Cardiac muscle cell (in vitro differentiated cells and primary cell): Measurements from ENCODE around the gene TMEM126A. TPM values are rescaled to one million over a fixed set of nuclear protein-coding genes. Genes with fewer than 3 reads are reported as not detected.
A peak's percentile ranks its signal among the peaks of the same experiment; 100 is the strongest.

Experiments used
- DNase-seq, 2 donors: peaks; one replicate each; pipeline versions ENCODE4 v3.0.0 to v3.0.0-alpha.2; 2010 to 2017; ENCODE audit warnings: low read depth in 1 of 2, low spot score in 1 of 2
- H3K27ac ChIP-seq: fragments of 200-600 bp; sonication (generic); 2 replicates; pipeline ENCODE4 v1.5.1; 2016
- H3K27me3 ChIP-seq: fragments of 200-600 bp; sonication (generic); 2 replicates; pipeline ENCODE4 v1.6.0; 2016; ENCODE audit warnings: control low read depth
- H3K36me3 ChIP-seq: fragments of 200-600 bp; sonication (generic); 2 replicates; pipeline ENCODE4 v1.5.1; 2016; ENCODE audit warnings: control low read depth
- H3K4me1 ChIP-seq: fragments of 200-600 bp; sonication (generic); 2 replicates; pipeline ENCODE4 v1.8.1; 2017; ENCODE audit warnings: low read depth, mild to moderate bottlenecking, mixed run types
- H3K4me3 ChIP-seq: fragments of 200-600 bp; sonication (generic); 2 replicates; pipeline ENCODE4 v1.5.1; 2016; ENCODE audit warnings: mild to moderate bottlenecking
- H3K9me3 ChIP-seq: fragments of 200-600 bp; sonication (generic); 2 replicates; pipeline ENCODE4 v1.5.1; 2017; ENCODE audit warnings: low read depth, mild to moderate bottlenecking, control low read depth
- CTCF ChIP-seq: IDR thresholded peaks from 2 replicates; pipeline ENCODE4 v1.5.1; 2012; ENCODE audit warnings: low read depth, mild to moderate bottlenecking, low read length
- polyA plus RNA-seq: library from polyadenylated mRNA; unstranded; fragments of >200 nt; fragmentation: Nextera tagmentation; extraction: Ambion mirVana; gene quantifications from 2 replicates; pipeline ENCODE4 v1.2.1, GENCODE V29; 2016
- total RNA-seq: library from RNA; depleted of rRNA; stranded (reverse); fragments of >200 nt; gene quantifications from 2 replicates; pipeline ENCODE4 v1.2.3, GENCODE V29; 2016

TMEM126A gene
- total and polyA plus RNA-seq, 2 experiments from 2014 or later: 13.1 to 42.9 TPM

GRCh38 chr11:85663080-85663752, 15.4 kb downstream of the TMEM126A start:
- H3K4me1 ChIP-seq: peaks cover 27% of the 10 kb centered on the region
- H3K36me3 ChIP-seq: peaks cover 29% of the 10 kb centered on the region
- H3K4me3 ChIP-seq: peak overlapping the region; percentile 65
- H3K27me3 ChIP-seq: no peaks in the 10 kb centered on the region
- H3K27ac ChIP-seq: peak overlapping the region; percentile 96
- no peaks in the 10 kb centered on the region for H3K9me3 ChIP-seq
- TF ChIP-seq CTCF: no peak
- no peak for DNase-seq

- Histone ChIP-seq H3K27me3 (no peaks in the 10 kb centered on the region), H3K9me3 (no peaks in the 10 kb centered on the region), H3K27ac (peak overlapping the region; percentile 96), H3K36me3 (peaks cover 23% of the 10 kb centered on the region), H3K4me3 (peak overlapping the region; percentile 65), H3K4me1 (peaks cover 27% of the 10 kb centered on the region)
- peak; percentile 36 for TF ChIP-seq CTCF
- peak; percentile 53 to 88 for DNase-seq
Observed at GRCh38 chr11:85663753-85664614, 16.2 kb downstream of the TMEM126A start.

- Histone ChIP-seq H3K27me3 (no peaks in the 10 kb centered on the region), H3K4me1 (peaks cover 27% of the 10 kb centered on the region), H3K36me3 (peaks cover 14% of the 10 kb centered on the region), H3K27ac (peak within 1 kb of the TSS; percentile 96), H3K9me3 (no peaks in the 10 kb centered on the region), H3K4me3 (peak within 1 kb of the TSS; percentile 65)
- peak; percentile 96 for DNase-seq
- TF ChIP-seq CTCF: no peak
Observed at GRCh38 chr11:85664615-85665481, 17.1 kb downstream of the TMEM126A start, which contains the start of gene CREBZF. CREBZF (minus strand) TSS chr11:85665129; CDS start chr11:85664875, 254 bp downstream.

GRCh38 chr11:85665733-85666132, 18.0 kb downstream of the TMEM126A start:
- Histone ChIP-seq H3K4me3 (no peak overlapping the region), H3K36me3 (peaks cover 7% of the 10 kb centered on the region), H3K27ac (peak overlapping the region; percentile 96), H3K27me3 (no peaks in the 10 kb centered on the region), H3K4me1 (peaks cover 24% of the 10 kb centered on the region), H3K9me3 (no peaks in the 10 kb centered on the region)
- DNase-seq: no peak
- no peak for TF ChIP-seq CTCF

GRCh38 chr11:85666687-85667086, 18.9 kb downstream of the TMEM126A start:
- peaks cover 4% of the 10 kb centered on the region for H3K36me3 ChIP-seq
- DNase-seq: no peak
- H3K9me3 ChIP-seq: no peaks in the 10 kb centered on the region
- no peak overlapping the region for H3K27ac ChIP-seq
- TF ChIP-seq CTCF: no peak
- H3K27me3 ChIP-seq: no peaks in the 10 kb centered on the region
- H3K4me3 ChIP-seq: no peak overlapping the region
- peaks cover 15% of the 10 kb centered on the region for H3K4me1 ChIP-seq
